Hematopoietic multipotent progenitor cell treated with erythropoietin and hydrocortisone succinate and interleukin-3 and kit ligand, for 6 days (in vitro differentiated cells): Measurements from ENCODE around the gene PXDN.
A peak's percentile ranks its signal among the peaks of the same experiment; 100 is the strongest.
"Not testable (repeated sequence)": the region's sequence is repeated elsewhere in the genome, so short reads cannot be mapped to it uniquely, and the experiment has no call there.

ENCODE experiments used
- DNase-seq: peaks from one replicate; pipeline ENCODE4 v3.0.0-alpha.2; 2015

The PXDN gene

GRCh38 chr2:1721706-1722646 lies 22.3 kb downstream of the PXDN start:
- no peak for DNase-seq

GRCh38 chr2:1718339-1719220 lies 25.7 kb downstream of the PXDN start:
- no peak for DNase-seq

GRCh38 chr2:1717113-1717512 lies 27.2 kb downstream of the PXDN start:
- DNase-seq: no peak

GRCh38 chr2:1716441-1716840 lies 27.9 kb downstream of the PXDN start:
- no peak for DNase-seq

- not testable (repeated sequence) for DNase-seq
Observed at GRCh38 chr2:1716014-1716305, 28.4 kb downstream of the PXDN start.

GRCh38 chr2:1715184-1716013 lies 28.9 kb downstream of the PXDN start:
- no peak for DNase-seq

GRCh38 chr2:1714291-1715064 lies 29.8 kb downstream of the PXDN start:
- DNase-seq: no peak

GRCh38 chr2:1713839-1714236 lies 30.5 kb downstream of the PXDN start:
- no peak for DNase-seq

GRCh38 chr2:1713142-1713838 lies 31.0 kb downstream of the PXDN start:
- DNase-seq: no peak

GRCh38 chr2:1709946-1710560 lies 34.3 kb downstream of the PXDN start:
- DNase-seq: no peak

- DNase-seq: no peak
Observed at GRCh38 chr2:1709335-1709605, 35.0 kb downstream of the PXDN start.

- no peak for DNase-seq
Observed at GRCh38 chr2:1708476-1709334, 35.6 kb downstream of the PXDN start.

GRCh38 chr2:1707771-1708418 lies 36.4 kb downstream of the PXDN start:
- DNase-seq: peak; percentile 48

- DNase-seq: not testable (repeated sequence)
Observed at GRCh38 chr2:1706089-1706841, 38.0 kb downstream of the PXDN start.

GRCh38 chr2:1705557-1706076 lies 38.7 kb downstream of the PXDN start:
- no peak for DNase-seq

- no peak for DNase-seq
Observed at GRCh38 chr2:1704631-1705556, 39.4 kb downstream of the PXDN start.

GRCh38 chr2:1702186-1702565 lies 42.1 kb downstream of the PXDN start:
- DNase-seq: no peak
